Upper lobe of left lung (tissue), 4 donors: Measurements from ENCODE around the gene L2HGDH.

Experiments used
- CTCF ChIP-seq, 6 experiments: fragments of 450-650 bp in 4 of 6; fragments of 200-600 bp in 2 of 6; sonication (generic) in 2 of 6; IDR thresholded peaks; one replicate each; pipeline ENCODE4 v1.5.1; 2016 to 2019; ENCODE audit warnings: antibody characterized with exemption in 6 of 6
- POLR2A ChIP-seq, 4 donors: fragments of 450-650 bp; IDR thresholded peaks; one replicate each; pipeline ENCODE4 v1.5.1; 2016 to 2017; ENCODE audit warnings: antibody characterized with exemption in 4 of 4, mild to moderate bottlenecking in 2 of 4
- POLR2AphosphoS5 ChIP-seq, 2 donors: sonication (generic); formaldehyde crosslinking; IDR thresholded peaks; one replicate each; pipeline ENCODE4 v1.5.1; 2017; ENCODE audit warnings: antibody characterized with exemption in 2 of 2

- TF ChIP-seq CTCF (IDR thresholded peaks at IDR 0.05): peak in 3 of 6 experiments; percentile 65 to 86 (median 82)
- peak in 3 of 4 donors; percentile 58 to 85 (median 70) for TF ChIP-seq POLR2A (IDR thresholded peaks at IDR 0.05)
- peak; percentile 85 to 87 for TF ChIP-seq POLR2AphosphoS5 (IDR thresholded peaks at IDR 0.05)
Observed at GRCh38 chr14:50311972-50312733, at the start of gene L2HGDH, which contains the start of gene DMAC2L.
